Measurements from ENCODE around the gene ARPC4. TPM values are rescaled to one million over a fixed set of nuclear protein-coding genes. Genes with fewer than 3 reads are reported as not detected.
A peak's percentile ranks its signal among the peaks of the same experiment; 100 is the strongest.

Gene ARPC4
- total RNA-seq, 1 donor from 2014 or later: 129 TPM

DNA sequence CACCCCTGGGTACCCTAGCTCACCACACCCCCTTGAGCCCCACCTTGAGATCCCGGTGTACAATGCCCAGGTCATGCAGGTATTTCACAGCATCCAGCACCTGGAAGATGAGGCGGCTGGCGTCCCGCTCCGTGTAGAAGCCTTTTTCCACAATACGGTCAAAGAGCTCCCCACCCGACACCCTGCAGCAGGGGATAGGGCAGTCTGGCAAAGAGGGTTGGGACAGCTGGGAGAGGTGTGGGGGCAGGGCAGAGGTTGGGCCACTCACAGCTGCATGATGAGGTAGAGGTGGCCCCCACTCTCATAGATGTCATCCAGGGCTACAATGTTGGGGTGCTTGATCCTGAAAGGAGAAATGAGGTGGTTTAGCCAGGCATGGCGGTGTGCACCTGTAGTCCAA lies 30.0 kb upstream of the ARPC4 start:
- H3K36me3 Mint-ChIP-seq (ENCODE audit: insufficient read depth): peaks cover 20% of the 10 kb centered on the region
- TF ChIP-seq, protein P1, sequence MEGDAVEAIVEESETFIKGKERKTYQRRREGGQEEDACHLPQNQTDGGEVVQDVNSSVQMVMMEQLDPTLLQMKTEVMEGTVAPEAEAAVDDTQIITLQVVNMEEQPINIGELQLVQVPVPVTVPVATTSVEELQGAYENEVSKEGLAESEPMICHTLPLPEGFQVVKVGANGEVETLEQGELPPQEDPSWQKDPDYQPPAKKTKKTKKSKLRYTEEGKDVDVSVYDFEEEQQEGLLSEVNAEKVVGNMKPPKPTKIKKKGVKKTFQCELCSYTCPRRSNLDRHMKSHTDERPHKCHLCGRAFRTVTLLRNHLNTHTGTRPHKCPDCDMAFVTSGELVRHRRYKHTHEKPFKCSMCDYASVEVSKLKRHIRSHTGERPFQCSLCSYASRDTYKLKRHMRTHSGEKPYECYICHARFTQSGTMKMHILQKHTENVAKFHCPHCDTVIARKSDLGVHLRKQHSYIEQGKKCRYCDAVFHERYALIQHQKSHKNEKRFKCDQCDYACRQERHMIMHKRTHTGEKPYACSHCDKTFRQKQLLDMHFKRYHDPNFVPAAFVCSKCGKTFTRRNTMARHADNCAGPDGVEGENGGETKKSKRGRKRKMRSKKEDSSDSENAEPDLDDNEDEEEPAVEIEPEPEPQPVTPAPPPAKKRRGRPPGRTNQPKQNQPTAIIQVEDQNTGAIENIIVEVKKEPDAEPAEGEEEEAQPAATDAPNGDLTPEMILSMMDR (IDR thresholded peaks at IDR 0.05; ENCODE audit: unreplicated experiment): no peak
- no peak for DNase-seq (ENCODE audit: low spot score, unreplicated experiment)
- no peak overlapping the region for H3K4me3 Mint-ChIP-seq (ENCODE audit: low read depth)
- H3K4me1 Mint-ChIP-seq (ENCODE audit: low read depth): no peaks in the 10 kb centered on the region
- no peaks in the 10 kb centered on the region for H3K9me3 Mint-ChIP-seq (ENCODE audit: low read depth)
- H3K27ac Mint-ChIP-seq: no peak overlapping the region
- no peaks in the 10 kb centered on the region for H3K27me3 Mint-ChIP-seq

DNA sequence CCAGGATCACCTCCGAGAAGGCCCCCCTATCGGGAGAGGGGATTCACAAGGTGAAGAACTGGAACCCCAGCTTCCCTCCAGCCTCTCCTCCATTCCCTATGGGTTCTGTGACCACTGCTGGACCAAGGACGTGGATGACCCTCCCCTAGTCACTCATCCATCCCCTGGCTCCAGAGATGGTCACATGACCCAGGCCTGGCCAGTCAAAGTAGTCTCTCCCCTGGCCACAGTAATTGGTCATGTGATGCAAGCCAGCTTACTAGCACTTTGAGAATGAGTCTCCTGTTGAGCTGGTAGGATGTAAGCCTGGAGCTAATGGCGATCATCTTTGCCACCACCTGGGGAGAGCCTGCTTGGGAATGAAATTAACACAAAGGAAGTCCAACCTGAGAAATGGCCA lies 27.0 kb upstream of the ARPC4 start:
- Mint-ChIP-seq H3K27ac (no peak overlapping the region), H3K36me3 (ENCODE audit: insufficient read depth) (peaks cover 6% of the 10 kb centered on the region), H3K27me3 (no peaks in the 10 kb centered on the region), H3K9me3 (ENCODE audit: low read depth) (no peaks in the 10 kb centered on the region), H3K4me3 (ENCODE audit: low read depth) (no peak overlapping the region), H3K4me1 (ENCODE audit: low read depth) (peaks cover 16% of the 10 kb centered on the region)
- TF ChIP-seq, protein P1 (IDR thresholded peaks at IDR 0.05; ENCODE audit: unreplicated experiment): no peak
- DNase-seq (ENCODE audit: low spot score, unreplicated experiment): no peak

DNA sequence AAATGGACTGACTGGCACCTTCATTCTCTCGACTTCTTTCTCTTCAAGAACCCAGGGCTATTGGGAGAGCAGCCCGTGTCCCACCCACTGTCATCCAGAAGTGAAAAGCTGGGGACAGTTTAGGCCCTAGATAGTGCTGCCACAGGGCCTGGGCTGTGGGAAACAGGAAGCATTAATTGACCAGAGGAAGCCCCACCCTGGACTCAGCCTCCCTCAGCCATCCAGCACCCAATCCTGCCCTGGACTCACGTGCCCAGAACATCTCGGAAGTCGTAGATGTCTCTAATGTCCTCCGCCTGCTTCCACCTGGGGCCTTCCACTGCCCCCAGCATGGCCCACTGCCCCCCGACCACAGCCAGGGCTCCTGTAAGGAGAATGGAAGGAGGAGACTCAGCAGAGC lies 25.5 kb upstream of the ARPC4 start:
- Mint-ChIP-seq H3K36me3 (ENCODE audit: insufficient read depth) (peaks cover 2% of the 10 kb centered on the region), H3K27ac (no peak overlapping the region), H3K4me3 (ENCODE audit: low read depth) (no peak overlapping the region), H3K9me3 (ENCODE audit: low read depth) (no peaks in the 10 kb centered on the region), H3K27me3 (no peaks in the 10 kb centered on the region), H3K4me1 (ENCODE audit: low read depth) (peaks cover 16% of the 10 kb centered on the region)
- TF ChIP-seq, protein P1 (IDR thresholded peaks at IDR 0.05; ENCODE audit: unreplicated experiment): no peak
- DNase-seq (ENCODE audit: low spot score, unreplicated experiment): no peak

DNA sequence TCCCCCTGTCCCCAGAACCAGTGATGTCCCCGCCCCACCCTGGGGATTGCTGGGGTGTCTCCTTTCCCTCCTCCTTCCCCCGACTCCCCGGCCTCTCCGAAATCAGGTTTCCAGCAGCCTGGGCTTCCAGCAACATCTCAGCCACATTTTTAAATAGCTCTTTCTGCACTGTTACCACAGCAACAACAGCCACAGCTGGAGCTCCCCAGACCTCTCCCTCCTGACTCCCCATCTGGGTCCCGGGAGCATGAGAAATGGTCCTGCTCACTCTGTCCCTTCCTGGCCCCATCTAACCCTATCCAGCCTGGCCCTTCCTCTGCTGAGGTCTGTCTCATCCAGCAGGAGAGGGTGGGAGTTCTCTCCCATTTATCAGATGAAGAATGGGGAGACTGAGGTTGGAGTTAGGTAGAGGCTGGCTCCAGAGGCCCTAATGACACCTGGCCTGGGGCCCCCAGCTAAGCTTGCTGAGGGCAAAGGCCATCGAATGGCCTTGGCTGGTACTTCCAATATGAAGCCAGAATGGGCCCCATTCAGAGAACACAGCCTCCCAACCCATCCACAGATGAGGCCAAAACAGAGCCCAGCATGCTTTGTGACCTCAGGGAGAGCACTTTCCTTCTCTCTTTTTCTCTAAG lies 24.6 kb upstream of the ARPC4 start:
- DNase-seq (ENCODE audit: low spot score, unreplicated experiment): no peak
- TF ChIP-seq, protein P1 (IDR thresholded peaks at IDR 0.05; ENCODE audit: unreplicated experiment): no peak
- H3K27ac Mint-ChIP-seq: no peak overlapping the region
- H3K27me3 Mint-ChIP-seq: no peaks in the 10 kb centered on the region
- H3K9me3 Mint-ChIP-seq (ENCODE audit: low read depth): no peaks in the 10 kb centered on the region
- peaks cover 2% of the 10 kb centered on the region for H3K36me3 Mint-ChIP-seq (ENCODE audit: insufficient read depth)
- H3K4me1 Mint-ChIP-seq (ENCODE audit: low read depth): peaks cover 16% of the 10 kb centered on the region
- peak overlapping the region; percentile 80 for H3K4me3 Mint-ChIP-seq (ENCODE audit: low read depth)

DNA sequence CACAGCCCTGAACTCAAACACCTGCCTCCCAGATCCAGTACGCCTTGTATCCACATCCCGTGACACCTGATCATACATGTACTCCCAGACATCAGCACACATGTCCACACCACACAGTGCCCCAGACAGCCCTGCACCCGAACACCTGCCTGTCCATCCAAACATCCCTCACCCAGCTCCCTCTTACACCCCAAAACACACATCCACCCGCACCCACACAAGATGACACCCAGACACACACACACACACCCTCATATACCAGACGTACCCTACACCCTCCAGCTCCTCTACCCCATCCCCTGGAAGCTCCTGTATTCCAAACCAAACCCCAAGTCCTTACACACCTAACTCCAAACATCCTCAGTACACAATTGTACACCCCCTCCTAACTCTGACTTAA lies 23.9 kb upstream of the ARPC4 start:
- no peak for DNase-seq (ENCODE audit: low spot score, unreplicated experiment)
- TF ChIP-seq, protein P1 (IDR thresholded peaks at IDR 0.05; ENCODE audit: unreplicated experiment): no peak
- H3K4me3 Mint-ChIP-seq (ENCODE audit: low read depth): peak overlapping the region; percentile 80
- H3K4me1 Mint-ChIP-seq (ENCODE audit: low read depth): peaks cover 16% of the 10 kb centered on the region
- H3K36me3 Mint-ChIP-seq (ENCODE audit: insufficient read depth): peaks cover 2% of the 10 kb centered on the region
- H3K27me3 Mint-ChIP-seq: no peaks in the 10 kb centered on the region
- no peaks in the 10 kb centered on the region for H3K9me3 Mint-ChIP-seq (ENCODE audit: low read depth)
- H3K27ac Mint-ChIP-seq: peak overlapping the region; percentile 85
